Stimulated activated CD4-positive, alpha-beta T cell treated with anti-CD3 and anti-CD28 coated beads, TNF-alpha, amount 100 ng/mL, for 48 hours (primary cell): ENCODE measurements around the gene IL22RA1.

Source experiments
- DNase-seq, 3 donors: peaks; one replicate each; pipeline ENCODE4 v3.0.0-alpha.2; 2020; ENCODE audit warnings: low read depth in 3 of 3

Gene IL22RA1

GRCh38 chr1:24142546-24143534 is at the start of gene IL22RA1:
Gene IL22RA1 (minus strand): TSS chr1:24143140. CDS start chr1:24143082, 58 bp downstream.
- no peak for DNase-seq

GRCh38 chr1:24191860-24192259 is 48.9 kb upstream of the IL22RA1 start:
- DNase-seq = peak; percentile 9 to 38 (median 23)

DNA sequence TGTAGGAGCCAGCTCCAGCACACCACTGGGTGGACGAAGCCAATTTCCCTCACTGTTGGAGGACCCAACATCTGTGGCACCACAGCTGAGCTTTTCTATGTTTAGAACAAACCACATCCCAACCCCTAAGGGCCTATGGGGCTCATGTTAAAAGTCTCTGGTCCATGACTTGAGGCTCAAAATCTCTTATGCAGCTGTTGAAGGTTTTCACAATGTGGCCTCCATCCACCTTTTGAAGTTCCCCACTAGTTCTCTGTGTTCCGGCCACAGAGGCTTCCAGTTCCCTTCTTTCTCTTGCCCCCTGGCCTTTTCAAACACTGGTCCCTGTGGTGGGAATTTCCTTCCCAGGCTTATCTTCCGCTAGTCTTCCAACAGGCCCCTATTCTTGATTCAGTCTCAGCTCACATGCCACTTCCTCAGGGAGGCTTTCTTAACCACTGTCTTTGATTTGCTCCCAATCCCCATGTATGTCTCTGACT is 48.1 kb upstream of the IL22RA1 start:
- no peak for DNase-seq

DNA sequence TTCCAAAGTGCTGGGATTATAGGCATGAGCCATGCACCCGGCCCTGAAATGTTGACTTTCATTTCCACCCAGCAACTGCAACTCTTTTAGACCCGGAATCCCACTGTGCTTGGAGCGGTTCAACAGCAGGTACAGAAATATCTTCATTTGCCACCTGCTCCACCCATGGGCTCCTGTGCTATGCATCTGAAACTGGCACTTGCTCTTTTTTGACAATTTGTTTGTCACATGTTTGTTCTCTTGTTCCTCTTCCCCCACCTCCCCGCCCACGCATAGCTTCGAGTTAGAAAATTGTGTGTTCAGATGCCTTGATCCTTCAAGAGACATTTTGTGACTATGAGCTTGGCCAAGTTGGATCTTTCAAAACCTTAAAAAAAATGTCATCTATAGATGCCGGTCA is 46.6 kb upstream of the IL22RA1 start:
- DNase-seq = no peak

DNA sequence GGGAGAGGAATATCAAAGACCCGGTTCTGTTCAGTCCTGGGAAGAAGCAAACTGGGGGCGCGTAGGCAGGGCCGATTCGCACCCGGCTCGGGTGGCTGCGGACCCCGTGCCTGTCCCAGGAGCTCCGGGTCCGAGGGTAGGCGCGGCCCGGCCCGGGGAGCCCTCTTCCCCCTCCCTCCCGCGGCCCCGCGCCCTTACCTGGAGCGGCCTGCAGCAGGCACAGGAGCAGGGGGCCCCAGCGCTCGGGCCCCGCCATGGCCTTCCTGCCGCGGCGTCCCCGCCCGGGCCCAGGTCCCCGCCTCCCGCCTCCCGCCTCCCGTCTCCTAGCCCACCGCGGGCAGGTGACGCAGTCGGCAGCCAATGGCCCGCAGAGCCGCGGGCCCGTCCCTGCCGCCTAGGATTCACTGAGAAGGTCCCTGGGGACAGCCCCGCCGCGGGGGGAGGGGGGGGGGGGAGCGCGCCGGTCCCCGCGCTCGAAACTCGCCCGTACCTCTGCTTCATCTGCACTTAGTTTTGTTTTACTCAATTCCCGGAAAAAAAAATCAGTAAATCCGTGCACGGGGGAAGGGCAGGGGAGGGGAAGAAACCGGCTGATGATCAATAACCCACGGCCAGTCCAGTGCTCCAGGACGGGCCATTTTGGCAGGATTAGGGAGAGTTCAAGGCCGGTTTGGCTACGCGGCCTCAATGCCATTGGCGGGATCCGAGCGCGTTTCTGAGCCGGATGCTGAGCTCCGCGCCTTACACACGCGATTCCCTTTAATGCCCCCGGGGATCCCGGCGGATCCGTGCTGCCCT is 44.3 kb upstream of the IL22RA1 start, which contains the start of gene IFNLR1:
Gene IFNLR1, minus strand, starts transcription at position 297 of the 798 bp plus-strand sequence. Its CDS starts 41 bp downstream, at position 256.
- peak; percentile 63 to 74 (median 66) for DNase-seq

DNA sequence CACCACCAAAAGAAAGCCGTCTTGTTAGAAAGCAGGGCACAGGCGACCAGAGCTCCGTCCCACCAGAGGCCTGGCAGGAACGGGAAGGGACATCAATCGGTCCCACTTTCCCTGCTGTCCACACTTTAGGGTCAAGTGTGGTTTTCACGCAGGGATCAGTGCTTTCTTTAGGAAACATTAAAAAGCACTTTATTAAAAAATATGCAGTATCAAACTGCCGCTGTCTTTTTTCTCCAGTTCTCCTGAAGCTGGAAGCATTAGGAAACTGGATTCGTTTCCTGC is 43.7 kb upstream of the IL22RA1 start:
- DNase-seq = no peak

DNA sequence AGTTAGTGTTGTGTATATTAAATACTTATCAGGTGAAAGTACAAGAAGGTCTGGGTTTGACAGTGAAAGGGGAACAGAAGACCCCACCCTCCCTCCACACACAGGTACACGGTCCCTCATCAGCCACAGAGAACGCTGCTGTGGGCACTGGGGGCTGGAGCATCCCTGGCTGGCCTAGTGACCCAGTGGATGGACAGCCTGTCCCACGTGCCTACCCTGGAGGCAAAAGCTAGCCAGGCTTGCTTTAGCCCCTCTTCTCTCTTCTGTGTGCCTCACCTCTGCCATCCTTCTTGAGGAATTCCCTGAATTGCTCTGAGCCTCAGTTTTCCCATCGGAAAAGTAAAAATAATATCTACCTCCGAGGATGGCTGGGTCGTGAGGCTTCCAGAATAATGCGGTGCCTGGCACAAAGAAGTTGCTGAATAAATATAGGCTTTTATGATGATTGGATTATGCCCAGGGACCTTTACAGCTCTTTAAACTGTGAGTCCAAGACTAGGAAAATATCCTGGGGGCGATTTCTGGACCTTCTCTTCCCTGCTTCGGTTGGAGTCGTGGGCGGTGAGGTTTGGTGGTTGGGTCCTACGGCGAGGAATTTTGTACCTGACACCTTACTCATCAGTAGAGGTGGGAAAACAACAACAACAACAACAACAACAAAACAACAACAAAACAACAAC is 43.2 kb upstream of the IL22RA1 start:
- no peak for DNase-seq

DNA sequence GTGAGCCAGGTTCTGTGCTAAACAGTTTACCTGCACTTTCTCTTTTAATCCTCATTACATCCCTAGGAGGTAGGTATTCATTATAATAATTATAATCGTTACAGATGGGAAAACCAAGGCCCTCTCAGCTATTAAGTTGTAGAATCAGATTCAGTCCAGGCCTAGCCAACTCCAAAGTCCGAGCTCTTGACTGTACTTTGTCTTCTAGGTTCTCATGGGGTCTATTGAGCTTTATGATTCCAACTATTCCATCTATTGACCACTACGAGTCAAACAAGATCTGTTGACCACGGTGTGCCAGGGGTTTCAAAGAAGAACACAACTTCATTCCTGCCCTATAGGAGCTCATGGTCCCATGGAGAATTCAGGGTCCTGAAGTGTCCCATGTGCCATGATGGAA is 42.1 kb upstream of the IL22RA1 start:
- no peak for DNase-seq

GRCh38 chr1:24182061-24182460 is 39.1 kb upstream of the IL22RA1 start:
- no peak for DNase-seq

DNA sequence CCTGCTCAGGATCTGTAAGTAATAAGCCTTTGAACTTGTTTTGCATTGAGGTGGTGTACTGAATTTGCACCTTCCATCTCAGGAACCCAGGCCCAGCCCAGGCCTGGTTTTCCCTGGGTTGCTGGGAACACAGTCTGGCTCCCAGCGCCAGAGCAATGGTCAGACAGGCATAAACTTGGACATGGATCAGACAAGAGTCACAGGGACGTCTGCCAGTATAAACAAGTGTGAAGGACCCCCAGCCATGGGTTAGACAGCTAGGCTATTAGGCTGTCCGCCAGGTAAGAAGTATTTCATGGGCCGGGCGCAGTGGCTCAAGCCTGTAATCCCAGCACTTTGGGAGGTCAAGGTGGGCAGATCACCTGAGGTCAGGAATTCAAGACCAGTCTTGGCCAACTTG is 38.7 kb upstream of the IL22RA1 start:
- DNase-seq = no peak

GRCh38 chr1:24180676-24181075 is 37.7 kb upstream of the IL22RA1 start:
- no peak for DNase-seq

DNA sequence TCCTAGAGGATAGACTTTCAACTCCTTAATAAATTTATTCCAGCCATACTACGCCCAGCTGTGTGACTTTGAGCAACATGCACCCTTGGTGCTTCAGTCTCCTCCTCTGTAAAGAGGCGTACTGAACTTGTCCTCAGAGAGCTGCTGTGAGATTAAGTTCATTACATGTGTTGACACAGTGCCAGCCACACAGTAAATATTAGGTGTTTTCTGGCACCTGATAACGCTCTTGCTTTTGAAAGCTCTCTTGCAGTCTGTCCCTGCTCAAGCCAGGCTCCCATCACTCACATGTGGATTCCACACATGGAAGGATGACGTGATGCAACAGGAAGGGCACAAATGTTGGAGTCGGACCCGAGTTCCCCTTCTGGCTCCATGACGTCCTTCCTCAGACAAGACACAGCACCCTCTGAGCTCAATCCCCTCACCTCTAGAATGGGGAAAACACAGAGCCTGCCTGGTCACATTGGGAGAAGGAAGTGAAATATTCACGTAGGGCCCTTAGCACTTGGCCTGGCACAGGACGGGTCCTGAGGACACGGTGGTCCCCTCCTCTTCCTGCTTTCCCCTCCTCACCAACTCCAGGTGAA is 36.4 kb upstream of the IL22RA1 start:
- DNase-seq = no peak

- DNase-seq = no peak
Observed at GRCh38 chr1:24178407-24178806, 35.5 kb upstream of the IL22RA1 start.

DNA sequence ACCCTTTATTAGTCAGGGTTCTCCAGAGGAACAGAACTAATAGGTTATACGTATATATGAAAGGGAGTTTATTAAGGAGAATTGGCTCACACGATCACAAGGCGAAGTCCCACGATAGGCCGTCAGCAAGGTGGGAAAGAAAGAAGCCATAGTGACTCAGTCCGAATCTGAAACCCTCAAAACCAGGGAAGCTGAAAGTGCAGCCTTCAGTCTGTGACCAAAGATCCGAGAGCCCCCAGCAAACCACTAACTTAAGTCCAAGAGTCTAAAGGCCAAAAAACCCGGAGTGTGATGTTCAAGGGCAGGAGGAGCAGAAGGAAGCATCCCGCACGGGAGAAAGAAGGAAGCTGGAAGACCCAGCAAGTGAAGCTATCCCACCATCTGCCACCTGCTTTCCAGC is 34.2 kb upstream of the IL22RA1 start:
- DNase-seq = no peak

- DNase-seq = no peak
Observed at GRCh38 chr1:24175033-24175755, 32.3 kb upstream of the IL22RA1 start.

- no peak for DNase-seq
Observed at GRCh38 chr1:24173638-24174575, 31.0 kb upstream of the IL22RA1 start.

DNA sequence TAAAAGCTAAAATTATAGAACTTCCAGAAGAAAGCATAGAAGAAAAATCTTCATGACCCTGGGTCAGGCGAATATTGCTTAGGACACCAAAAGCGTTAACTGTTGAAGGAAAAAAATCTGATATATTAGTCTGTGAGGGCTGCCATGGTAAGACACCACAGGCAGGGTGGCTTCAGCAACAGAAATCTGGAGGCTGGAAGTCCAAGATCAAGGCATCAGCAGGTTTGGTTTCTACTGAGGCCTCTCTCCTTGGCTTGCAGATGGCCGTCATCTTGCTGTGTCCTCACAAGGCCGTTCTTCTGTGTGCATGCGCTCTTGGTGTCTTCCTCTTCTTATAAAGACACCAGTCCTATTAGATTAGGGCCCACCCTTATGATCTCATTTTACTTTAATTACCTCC is 29.7 kb upstream of the IL22RA1 start:
- DNase-seq = no peak

DNA sequence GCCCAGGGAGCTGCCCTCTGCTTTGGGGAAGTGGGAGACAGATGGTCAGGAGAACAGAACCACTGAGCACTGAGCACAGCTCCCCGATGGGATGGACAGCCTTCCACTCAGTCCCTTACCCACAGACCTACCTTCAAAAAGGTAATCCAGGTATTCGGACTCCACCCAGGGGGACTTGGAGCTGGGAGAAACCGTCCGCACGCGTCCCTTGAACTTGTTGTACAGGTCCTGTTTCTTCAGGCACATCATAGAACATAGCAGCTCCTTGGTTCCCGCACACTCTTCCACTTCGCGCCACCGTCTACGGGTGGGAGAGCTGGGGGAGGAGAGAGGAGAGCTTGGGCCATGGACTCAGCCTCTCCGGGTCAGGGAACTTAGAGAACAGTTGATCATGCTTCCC is 26.3 kb upstream of the IL22RA1 start:
- no peak for DNase-seq

DNA sequence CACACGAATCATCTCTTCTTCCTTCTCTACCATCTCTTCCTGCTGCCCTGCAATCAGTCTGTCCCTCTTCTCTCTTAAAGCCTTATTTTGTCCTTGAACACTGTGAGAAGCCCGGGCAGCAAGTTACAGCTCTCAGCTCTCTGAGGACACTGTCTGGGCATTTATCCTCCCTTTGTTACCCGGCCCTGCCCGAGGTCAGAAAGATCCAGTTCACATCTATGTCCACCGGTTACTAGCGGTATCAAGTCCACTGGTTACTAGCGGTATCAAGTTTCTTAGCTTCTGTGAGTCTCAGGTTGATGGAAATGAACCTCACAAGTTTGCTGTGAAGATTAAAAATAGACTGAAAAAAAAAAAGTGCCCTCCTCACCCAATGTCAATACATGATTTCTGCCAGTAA is 25.3 kb upstream of the IL22RA1 start:
- no peak for DNase-seq

DNA sequence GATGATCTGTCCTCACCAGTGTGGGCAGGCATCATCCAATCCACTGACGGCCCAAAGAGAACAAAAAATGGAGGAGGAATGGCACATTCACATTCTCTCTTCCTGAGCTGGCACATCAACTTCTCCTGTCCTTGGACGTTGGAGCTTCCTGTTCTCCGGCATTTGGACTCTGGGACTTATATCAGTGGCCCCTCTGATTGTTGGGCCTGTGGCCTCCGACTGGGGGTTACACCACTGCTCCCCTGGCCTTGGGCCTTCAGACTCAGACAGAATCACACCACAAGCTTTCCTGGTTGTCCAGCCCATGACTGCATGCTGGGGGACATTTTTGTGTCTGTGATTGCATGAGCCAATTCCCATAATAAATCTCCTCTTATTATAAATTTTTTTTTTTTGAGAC is 24.1 kb upstream of the IL22RA1 start:
- DNase-seq = no peak
